K562 (cell line): Measurements from ENCODE around the gene ADAMTS6. TPM values are rescaled to one million over a fixed set of nuclear protein-coding genes. Genes with fewer than 3 reads are reported as not detected.

Source experiments
- CHD7 ChIP-seq: fragments of 200-600 bp; sonication (generic); IDR thresholded peaks from one replicate; pipeline ENCODE4 v1.6.1; 2012; ENCODE audit warnings: mild to moderate bottlenecking, low read depth, low read length, inconsistent platforms
- CUX1 ChIP-seq: fragments of 200-800 bp; sonication (Bioruptor generic); IDR thresholded peaks from 2 replicates; pipeline ENCODE4 v1.6.1; 2016; ENCODE audit warnings: missing genetic modification characterization, missing compliant biosample characterization
- polyA plus RNA-seq, 8 experiments: library from polyadenylated mRNA; depleted of rRNA in 4 of 8; stranded (reverse) in 5 of 8; unstranded in 3 of 8; fragments of >200 nt; fragmentation: Nextera tagmentation in 2 of 8; fragmentation: Illumina TruSeq in 1 of 8; extraction: Ambion mirVana in 2 of 8; extraction: Trizol in 1 of 8; gene quantifications; 2 replicates each; pipeline versions ENCODE4 v1.2.1 to v1.2.3, GENCODE V29; 2011 to 2014; ENCODE audit warnings: inconsistent platforms in 1 of 8, missing spikeins in 1 of 8
- total RNA-seq, 7 experiments: library from RNA; depleted of rRNA in 6 of 7; stranded (reverse); fragments of >200 nt in 6 of 7; fragmentation: Illumina TruSeq in 2 of 7; extraction: Trizol in 2 of 7; gene quantifications; 2 replicates each; pipeline versions ENCODE4 v1.2.1 to v1.2.3, GENCODE V29; 2011 to 2021; ENCODE audit warnings: low replicate concordance in 1 of 7

ADAMTS6 gene
- total and polyA plus RNA-seq, 9 of the 15 experiments (the other 6 are each of a cell fraction or from before 2014, with no cell fraction given), result 0.57 to 5.3 (median 1.5) TPM

GRCh38 chr5:65186646-65187227 lies 295.0 kb downstream of the ADAMTS6 start (continued):
- TF ChIP-seq CUX1 (CRISPR knock-in tag) (no peak), CHD7 (no peak)
- TF ChIP-seq, all 486 proteins: peak for 0
